H1 (cell line): ENCODE results near the gene HADHB. TPM values are rescaled to one million over a fixed set of nuclear protein-coding genes. Genes with fewer than 3 reads are reported as not detected.

Experiments
- CTCF ChIA-PET: fragments of 300-600 bp; sonication (Branson Sonifier 250); formaldehyde crosslinking; loops from one replicate; lab custom pipeline; 2021; ENCODE audit not compliant: partially characterized antibody; lab: Charles Lee
- POLR2A ChIA-PET: fragments of 300-600 bp; sonication (Branson Sonifier 250); formaldehyde crosslinking; loops from one replicate; lab custom pipeline; 2021; ENCODE audit warnings: inconsistent platforms; ENCODE audit not compliant: partially characterized antibody; lab: Charles Lee
- DNase-seq, 2 experiments: peaks; one replicate each; pipeline versions ENCODE4 v3.0.0 to v3.0.0-alpha.2; 2010 to 2022; ENCODE audit warnings: low spot score in 2 of 2, low read depth in 1 of 2, mixed read lengths in 1 of 2
- FAIRE-seq: peaks from 2 replicates; lab custom pipeline; 2011; peaks lifted over from hg19 to GRCh38; lab: Jason Lieb, UNC
- H2AFZ ChIP-seq: 2 replicates; pipeline ENCODE4 v1.8.1; 2012; ENCODE audit warnings: low read length, inconsistent platforms
- H2AK5ac ChIP-seq: 2 replicates; pipeline ENCODE4 v1.6.1; 2013; ENCODE audit warnings: low read depth, low read length
- H2BK120ac ChIP-seq: replicated peaks from 2 replicates; pipeline ENCODE3; 2013; ENCODE audit warnings: low read depth, low read length, inconsistent platforms
- H2BK12ac ChIP-seq: 2 replicates; pipeline ENCODE4 v1.6.1; 2013; ENCODE audit warnings: low read depth, low read length
- H2BK15ac ChIP-seq: 2 replicates; pipeline ENCODE4 v1.6.1; 2013; ENCODE audit warnings: low read length
- H2BK20ac ChIP-seq: 2 replicates; pipeline ENCODE4 v1.6.1; 2013; ENCODE audit warnings: low read length
- H2BK5ac ChIP-seq: 2 replicates; pipeline ENCODE4 v1.6.1; 2013; ENCODE audit warnings: low read depth, low read length
- H3K14ac ChIP-seq: 2 replicates; pipeline ENCODE4 v1.6.1; 2013; ENCODE audit warnings: inconsistent platforms; ENCODE audit not compliant: insufficient read length
- H3K18ac ChIP-seq: 2 replicates; pipeline ENCODE4 v1.6.1; 2013; ENCODE audit warnings: low read length; ENCODE audit errors: extremely low read depth
- H3K23ac ChIP-seq: 2 replicates; pipeline ENCODE4 v1.6.1; 2013; ENCODE audit warnings: inconsistent platforms; ENCODE audit not compliant: insufficient read length
- H3K23me2 ChIP-seq: 2 replicates; pipeline ENCODE4 v1.6.1; 2013; ENCODE audit warnings: low read depth, low read length
- H3K27ac ChIP-seq: 2 replicates; pipeline ENCODE4 v1.6.1; 2011; ENCODE audit warnings: low read depth, low read length, inconsistent platforms
- H3K27me3 ChIP-seq, 4 experiments: replicated peaks in 1 of 4; 1 replicate in 1 of 4; 2 replicates in 3 of 4; pipeline versions ENCODE4 v1.6.1 to v1.8.1; 2011 to 2013; ENCODE audit warnings: low read length in 3 of 4, mild to moderate bottlenecking in 3 of 4, inconsistent platforms in 2 of 4, mixed read lengths in 2 of 4, moderate library complexity in 1 of 4; ENCODE audit not compliant: control insufficient read depth in 3 of 4, insufficient read depth in 3 of 4; ENCODE audit errors: extremely low read depth in 1 of 4
- H3K36me3 ChIP-seq, 4 experiments: 2 replicates each; pipeline versions ENCODE4 v1.6.1 to v1.8.1; 2011 to 2013; ENCODE audit warnings: mild to moderate bottlenecking in 4 of 4, low read length in 3 of 4, moderate library complexity in 2 of 4, control low read depth in 1 of 4, inconsistent platforms in 1 of 4; ENCODE audit not compliant: insufficient read depth in 4 of 4, control insufficient read depth in 2 of 4
- H3K4ac ChIP-seq: replicated peaks from 2 replicates; pipeline ENCODE3; 2013; ENCODE audit warnings: low read length, low read depth, mixed read lengths, inconsistent platforms; ENCODE audit not compliant: insufficient read length
- H3K4me1 ChIP-seq, 4 experiments: replicated peaks in 1 of 4; 1 replicate in 1 of 4; 2 replicates in 3 of 4; pipeline versions ENCODE4 v1.6.1 to v1.8.1; 2011 to 2013; ENCODE audit warnings: low read length in 3 of 4, inconsistent platforms in 2 of 4, mixed read lengths in 1 of 4; ENCODE audit not compliant: insufficient read depth in 4 of 4, control insufficient read depth in 3 of 4
- H3K4me2 ChIP-seq, 2 experiments: 2 replicates each; pipeline versions ENCODE4 v1.6.1 to v1.8.1; 2011 to 2013; ENCODE audit warnings: low read depth in 2 of 2, low read length in 2 of 2, control low read depth in 1 of 2, inconsistent platforms in 1 of 2, mild to moderate bottlenecking in 1 of 2; ENCODE audit not compliant: insufficient read depth in 1 of 2
- H3K4me3 ChIP-seq, 4 experiments: fragments of 200-600, 300-600 bp in 1 of 4; sonication (generic), shearing (Covaris generic), sonication (Bioruptor Twin) in 1 of 4; 2 replicates each; pipeline versions ENCODE4 v1.5.1 to v1.8.1; 2011 to 2016; ENCODE audit warnings: low read length in 4 of 4, low read depth in 3 of 4, control low read depth in 2 of 4, inconsistent platforms in 2 of 4, mild to moderate bottlenecking in 2 of 4, mixed read lengths in 1 of 4, moderate library complexity in 1 of 4; ENCODE audit not compliant: insufficient read depth in 2 of 4; ENCODE audit errors: extremely low read depth in 1 of 4
- H3K56ac ChIP-seq: replicated peaks from 2 replicates; pipeline ENCODE3; 2013; ENCODE audit warnings: low read depth, mild to moderate bottlenecking, mixed read lengths, low read length, inconsistent platforms; ENCODE audit not compliant: insufficient read length
- H3K79me1 ChIP-seq: 2 replicates; pipeline ENCODE4 v1.6.1; 2013; ENCODE audit warnings: low read depth, low read length, control low read depth
- H3K79me2 ChIP-seq, 2 experiments: 2 replicates each; pipeline versions ENCODE4 v1.6.1 to v1.8.1; 2012 to 2013; ENCODE audit warnings: low read length in 2 of 2, mild to moderate bottlenecking in 2 of 2, inconsistent platforms in 1 of 2; ENCODE audit not compliant: insufficient read depth in 2 of 2, control insufficient read depth in 1 of 2
- H3K9ac ChIP-seq, 4 experiments: replicated peaks in 1 of 4; 1 replicate in 1 of 4; 2 replicates in 3 of 4; pipeline versions ENCODE4 v1.6.1 to v1.8.1; 2011 to 2013; ENCODE audit warnings: low read depth in 3 of 4, low read length in 3 of 4, control low read depth in 2 of 4, mild to moderate bottlenecking in 2 of 4, moderate library complexity in 2 of 4, inconsistent platforms in 1 of 4; ENCODE audit errors: extremely low read depth in 1 of 4
- H3K9me3 ChIP-seq, 2 experiments: 2 replicates each; pipeline versions ENCODE4 v1.6.1 to v1.8.1; 2012 to 2013; ENCODE audit warnings: mild to moderate bottlenecking in 2 of 2, moderate library complexity in 2 of 2, control low read depth in 1 of 2, inconsistent platforms in 1 of 2, low read depth in 1 of 2, low read length in 1 of 2, mixed read lengths in 1 of 2; ENCODE audit not compliant: insufficient read depth in 2 of 2
- H4K20me1 ChIP-seq, 2 experiments: replicated peaks in 1 of 2; 2 replicates each; pipeline versions ENCODE3 to v1.8.1; 2011 to 2013; ENCODE audit warnings: inconsistent platforms in 2 of 2, low read length in 2 of 2, mild to moderate bottlenecking in 1 of 2; ENCODE audit not compliant: insufficient read depth in 2 of 2, control insufficient read depth in 1 of 2
- H4K5ac ChIP-seq: 2 replicates; pipeline ENCODE4 v1.6.1; 2013; ENCODE audit warnings: low read length, low read depth, mixed read lengths, inconsistent platforms; ENCODE audit not compliant: insufficient read length
- H4K8ac ChIP-seq: 2 replicates; pipeline ENCODE4 v1.8.0; 2013; ENCODE audit warnings: mild to moderate bottlenecking, moderate library complexity, low read length, inconsistent platforms; ENCODE audit not compliant: insufficient read depth; ENCODE audit errors: extremely low read depth
- H4K91ac ChIP-seq: replicated peaks from 2 replicates; pipeline ENCODE3; 2013; ENCODE audit warnings: low read length, mixed read lengths, inconsistent platforms; ENCODE audit not compliant: insufficient read length
- CHD1 ChIP-seq: IDR thresholded peaks from 2 replicates; pipeline ENCODE4 v1.6.1; 2012; ENCODE audit warnings: low read depth, low read length, improper control_type of control experiment
- HDAC6 ChIP-seq: IDR thresholded peaks from one replicate; pipeline ENCODE4 v1.7.1; 2012; ENCODE audit warnings: low read depth, mild to moderate bottlenecking, inconsistent platforms, low read length, moderate library complexity
- PHF8 ChIP-seq: fragments of 200-600 bp; sonication (generic); conservative IDR thresholded peaks from 2 replicates; pipeline ENCODE4 v1.7.1; 2012; ENCODE audit warnings: low read depth, mild to moderate bottlenecking, inconsistent platforms, low read length, moderate library complexity
- SP1 ChIP-seq: IDR thresholded peaks from 2 replicates; pipeline ENCODE4 v1.6.1; 2011; ENCODE audit warnings: low read depth, low read length
- TAF7 ChIP-seq: optimal IDR thresholded peaks from 2 replicates; pipeline ENCODE3; 2011; ENCODE audit warnings: low read depth, mild to moderate bottlenecking, inconsistent platforms, low read length, moderate library complexity, borderline replicate concordance
- TCF12 ChIP-seq: IDR thresholded peaks from 2 replicates; pipeline ENCODE4 v1.6.1; 2011; ENCODE audit warnings: low read depth, mild to moderate bottlenecking, low read length
- WGBS, 2 experiments: shearing (Covaris generic) in 1 of 2; methylation state at CpG; one replicate each; pipeline versions ENCODE4 v1.1.6 to v1.1.7; 2013 to 2015; ENCODE audit warnings: low lambda C conversion rate in 2 of 2, mixed read lengths in 2 of 2, inconsistent platforms in 1 of 2, low coverage in 1 of 2, missing lambda C conversion rate in 1 of 2; ENCODE audit not compliant: insufficient replicate concordance in 2 of 2, insufficient coverage in 1 of 2, insufficient read length in 1 of 2; ENCODE audit errors: extremely low coverage in 1 of 2, missing lambda C conversion rate in 1 of 2; 5-methylcytosine and 5-hydroxymethylcytosine counted together
- polyA plus RNA-seq, 7 experiments: library from polyadenylated mRNA; depleted of rRNA in 3 of 7; stranded (reverse) in 5 of 7; unstranded in 2 of 7; fragments of >200 nt in 5 of 7; fragments of 200-250 nt in 2 of 7; gene quantifications; 1 replicate in 5 of 7; 2 replicates in 1 of 7; 4 replicates in 1 of 7; pipeline versions ENCODE4 v1.2.1 to v1.2.3, GENCODE V29; 2011 to 2013; ENCODE audit warnings: missing spikeins in 2 of 7, mixed read lengths in 2 of 7
- total RNA-seq: library from RNA; stranded (reverse); fragmentation: NEBNext Ultra II Directional; extraction: Animal tissue kit (Norgen Biotek cat#: 25700); gene quantifications from 2 replicates; pipeline ENCODE4 v1.2.1, GENCODE V29; 2021

HADHB gene
- total and polyA plus RNA-seq, 2 of the 8 experiments (the other 6 are each of a cell fraction or from before 2014, with no cell fraction given), result 47.7 to 52.3 TPM

DNA sequence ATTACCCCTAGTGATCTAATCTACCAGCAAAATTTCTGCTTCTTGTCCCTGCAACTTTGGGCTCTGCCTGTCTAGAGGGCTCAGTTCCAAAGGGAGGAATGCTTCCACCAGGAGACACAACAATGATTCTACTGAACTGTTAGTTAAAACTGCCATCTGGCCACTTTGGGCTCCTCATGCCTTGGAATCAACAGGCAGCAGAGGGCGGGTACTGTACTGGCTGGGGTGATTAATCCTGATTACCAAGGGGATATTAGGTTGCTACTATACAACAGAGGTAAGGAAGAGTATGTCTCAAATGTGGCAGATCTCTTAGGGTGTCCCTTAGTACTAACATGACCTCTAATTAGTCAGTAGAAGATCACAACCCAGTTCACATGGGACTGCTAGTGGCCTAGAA, 21.7 kb upstream of the HADHB start:
- ChIA-PET CTCF (interaction anchor here (1.3 kb wide), 1 partner anchor 11 kb away, joined by 3 read pairs; no protein-coding TSS in a partner anchor), POLR2A (no interaction called here)
- Histone ChIP-seq H3K9me3 (no peaks in the 10 kb centered on the region), H2AFZ (no peak overlapping the region), H3K4me1 (no peaks in the 10 kb centered on the region), H3K23ac (no peak overlapping the region), H2BK15ac (no peak overlapping the region), H3K4me3 (no peak overlapping the region), H3K4ac (no peak overlapping the region), H2BK5ac (no peak overlapping the region), H3K18ac (no peak overlapping the region), H3K4me2 (no peak overlapping the region), H2BK120ac (no peak overlapping the region), H3K56ac (no peak overlapping the region), H3K79me1 (no peaks in the 10 kb centered on the region; the same call in 1 of the 2 replicates), H3K23me2 (no peaks in the 10 kb centered on the region), H4K8ac (no peak overlapping the region), H3K36me3 (peaks cover 0 to 22% (median 8%) of the 10 kb centered on the region in 4 experiments; a peak in 4 of 8 replicates), H3K9ac (no peak overlapping the region), H3K14ac (no peak overlapping the region), H3K79me2 (no peaks in the 10 kb centered on the region), H4K5ac (no peak overlapping the region), H2BK20ac (no peak overlapping the region), H3K27me3 (no peaks in the 10 kb centered on the region), H3K27ac (no peak overlapping the region), H4K20me1 (peaks cover 0 to 5% of the 10 kb centered on the region in 2 experiments), H2BK12ac (no peak overlapping the region), H4K91ac (no peak overlapping the region), H2AK5ac (no peak overlapping the region)
- TF ChIP-seq TCF12 (no peak), CHD1 (no peak), SP1 (no peak), HDAC6 (no peak), TAF7 (no peak), PHF8 (no peak)
- DNase-seq, result no peak
- 100% methylated on average over 1 of the region's 1 CpG; no CpG with 5 or more reads in 1 of the 2 experiments for whole genome bisulfite sequencing, 2 experiments
- FAIRE-seq, result no peak
